Activated CD4-positive, alpha-beta memory T cell treated with anti-CD3 and anti-CD28 coated beads for 36 hours (primary cell): Measurements from ENCODE around the gene HOMER2. TPM values are rescaled to one million over a fixed set of nuclear protein-coding genes. Genes with fewer than 3 reads are reported as not detected.
"Not testable (repeated sequence)": the region's sequence is repeated elsewhere in the genome, so short reads cannot be mapped to it uniquely, and the experiment has no call there.

Experiments
- CTCF ChIA-PET: fragments of 350-600 bp; sonication (Branson Sonifier 250); formaldehyde crosslinking; loops from one replicate; lab custom pipeline; 2021; ENCODE audit warnings: antibody characterized with exemption, inconsistent platforms; lab: Charles Lee
- POLR2A ChIA-PET: fragments of 350-600 bp; sonication (Branson Sonifier 250); formaldehyde crosslinking; loops from one replicate; lab custom pipeline; 2021; ENCODE audit warnings: antibody characterized with exemption; lab: Charles Lee
- DNase-seq: peaks from one replicate; pipeline ENCODE4 v3.0.0-alpha.2; 2020
- H3K27ac Mint-ChIP-seq: one replicate; pipeline ENCODE4 v1.8.0; 2021; ENCODE audit warnings: mixed read lengths
- H3K27me3 Mint-ChIP-seq: one replicate; pipeline ENCODE4 v1.8.0; 2021; ENCODE audit warnings: mixed read lengths
- H3K36me3 Mint-ChIP-seq: one replicate; pipeline ENCODE4 v1.8.0; 2021; ENCODE audit warnings: mixed read lengths
- H3K4me1 Mint-ChIP-seq: one replicate; pipeline ENCODE4 v1.8.0; 2021; ENCODE audit warnings: low read depth, mixed read lengths
- H3K4me3 Mint-ChIP-seq: one replicate; pipeline ENCODE4 v1.8.0; 2021; ENCODE audit warnings: mild to moderate bottlenecking, mixed read lengths
- H3K9me3 Mint-ChIP-seq: one replicate; pipeline ENCODE4 v1.8.0; 2021; ENCODE audit warnings: mixed read lengths
- intact Hi-C: fragments of 100-400 bp; cut with micrococcal nuclease; formaldehyde crosslinking; loops from one replicate; pipeline ENCODE4 v1.15.1; 2023
- total RNA-seq, 2 experiments: library from RNA; stranded (reverse); gene quantifications; one replicate each; pipeline ENCODE4 v1.2.3, GENCODE V29; 2021

Gene HOMER2
- total RNA-seq, 2 experiments from 2014 or later: 6.5 to 7.9 TPM

DNA sequence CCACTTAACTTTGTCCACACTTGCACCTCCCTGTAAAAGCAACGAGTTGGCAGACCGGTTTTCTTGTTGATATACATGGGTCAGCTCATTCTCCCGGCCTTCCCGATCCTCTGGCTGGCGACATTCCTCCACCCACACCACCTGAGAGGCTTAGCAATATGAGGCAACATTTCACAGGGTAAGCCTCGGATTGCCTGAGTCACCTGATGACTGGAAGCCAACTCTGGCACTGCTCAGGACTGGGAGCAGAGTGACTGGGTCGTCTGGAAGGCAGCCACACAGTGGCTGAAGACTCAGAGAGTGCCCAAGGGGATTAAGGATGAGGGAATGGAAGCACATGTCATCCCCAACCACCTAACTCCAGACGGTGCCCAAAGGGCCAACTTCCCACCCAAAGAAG is 9.8 kb downstream of the HOMER2 start:
- Mint-ChIP-seq H3K27ac (no peak overlapping the region), H3K4me1 (no peaks in the 10 kb centered on the region), H3K9me3 (no peaks in the 10 kb centered on the region), H3K27me3 (peaks cover 21% of the 10 kb centered on the region), H3K36me3 (no peaks in the 10 kb centered on the region), H3K4me3 (no peak overlapping the region)
- ChIA-PET POLR2A (no interaction called here), CTCF (no interaction called here)
- intact Hi-C loops: no loop called here
- no peak for DNase-seq

GRCh38 chr15:82939678-82940077 is 12.8 kb downstream of the HOMER2 start:
- H3K27ac Mint-ChIP-seq, H3K9me3 Mint-ChIP-seq, CTCF ChIA-PET, intact Hi-C loops, H3K36me3 Mint-ChIP-seq, DNase-seq, POLR2A ChIA-PET, H3K4me3 Mint-ChIP-seq, H3K27me3 Mint-ChIP-seq, H3K4me1 Mint-ChIP-seq: not testable (repeated sequence)

GRCh38 chr15:82937712-82938058 is 14.8 kb downstream of the HOMER2 start:
- POLR2A ChIA-PET: no interaction called here
- intact Hi-C loops: no loop called here
- peaks cover 8% of the 10 kb centered on the region for H3K4me1 Mint-ChIP-seq
- H3K27me3 Mint-ChIP-seq: peaks cover 8% of the 10 kb centered on the region
- DNase-seq: no peak
- CTCF ChIA-PET: no interaction called here
- H3K9me3 Mint-ChIP-seq: no peaks in the 10 kb centered on the region
- H3K27ac Mint-ChIP-seq: no peak overlapping the region
- H3K36me3 Mint-ChIP-seq: no peaks in the 10 kb centered on the region
- no peak overlapping the region for H3K4me3 Mint-ChIP-seq

DNA sequence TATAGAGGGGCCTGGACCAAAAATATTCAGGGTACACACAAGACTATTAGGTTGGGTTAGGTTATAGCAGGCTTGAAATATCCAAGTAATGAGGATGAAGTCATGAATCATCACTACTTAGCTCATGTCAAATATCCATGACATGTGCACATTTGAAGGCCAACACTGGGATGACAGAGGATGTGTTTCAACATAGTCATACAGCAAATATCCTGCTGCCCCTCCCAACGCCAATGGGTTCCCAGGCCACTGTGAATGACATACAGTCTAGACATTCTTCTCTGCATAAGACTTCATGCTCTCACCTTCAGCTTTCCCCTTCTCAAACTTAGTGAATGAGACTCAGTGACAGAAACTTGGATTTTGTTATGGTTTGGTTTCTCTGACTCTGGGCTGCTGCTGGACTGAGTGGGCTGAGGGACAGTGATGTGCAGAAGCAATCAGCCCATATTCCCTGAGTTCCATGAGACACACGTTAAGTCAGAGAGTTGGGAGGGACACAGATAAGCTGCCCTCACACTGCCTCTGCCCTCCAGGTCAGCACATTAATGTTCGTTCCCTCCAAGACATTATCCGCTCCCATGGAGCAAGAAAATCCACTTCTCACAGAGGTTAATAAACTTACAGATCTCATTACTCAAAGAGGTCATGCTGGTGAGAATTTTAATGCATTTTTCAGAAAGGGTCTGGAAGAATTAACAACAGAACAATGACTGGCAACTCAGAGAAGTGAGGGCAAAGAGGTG is 15.4 kb downstream of the HOMER2 start:
- no peaks in the 10 kb centered on the region for H3K36me3 Mint-ChIP-seq
- H3K4me3 Mint-ChIP-seq: no peak overlapping the region
- intact Hi-C loops: no loop called here
- CTCF ChIA-PET: no interaction called here
- POLR2A ChIA-PET: no interaction called here
- no peak overlapping the region for H3K27ac Mint-ChIP-seq
- no peak for DNase-seq
- H3K27me3 Mint-ChIP-seq: peaks cover 8% of the 10 kb centered on the region
- H3K4me1 Mint-ChIP-seq: peaks cover 8% of the 10 kb centered on the region
- H3K9me3 Mint-ChIP-seq: no peaks in the 10 kb centered on the region

DNA sequence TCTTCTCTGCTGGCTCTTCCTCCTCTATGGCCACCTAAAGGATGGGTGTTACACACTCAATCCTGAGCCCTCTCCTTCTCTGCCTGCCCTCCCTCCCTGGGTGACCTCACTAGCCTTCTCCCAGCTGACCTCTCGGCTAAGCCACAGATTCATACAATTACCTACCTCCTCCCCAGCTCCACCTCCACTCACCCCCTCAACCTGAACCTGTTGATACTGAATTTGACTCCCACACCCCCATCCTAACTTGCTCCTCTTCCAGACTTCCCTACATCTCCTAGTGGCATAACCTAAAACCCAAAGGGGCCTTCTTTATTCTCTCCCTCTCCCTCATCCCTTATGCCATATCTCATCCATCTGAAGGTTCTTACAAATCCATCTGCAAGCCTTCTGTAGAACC is 17.1 kb downstream of the HOMER2 start:
- Mint-ChIP-seq H3K9me3 (no peaks in the 10 kb centered on the region), H3K4me1 (peaks cover 8% of the 10 kb centered on the region), H3K27me3 (peaks cover 6% of the 10 kb centered on the region), H3K27ac (no peak overlapping the region), H3K36me3 (no peaks in the 10 kb centered on the region), H3K4me3 (no peak overlapping the region)
- DNase-seq: no peak
- intact Hi-C loops: no loop called here
- CTCF ChIA-PET: no interaction called here
- POLR2A ChIA-PET: no interaction called here

GRCh38 chr15:82934100-82934880 is 18.2 kb downstream of the HOMER2 start:
- Mint-ChIP-seq H3K4me3 (no peak overlapping the region), H3K27me3 (peaks cover 6% of the 10 kb centered on the region), H3K36me3 (no peaks in the 10 kb centered on the region), H3K27ac (no peak overlapping the region), H3K4me1 (peaks cover 8% of the 10 kb centered on the region), H3K9me3 (no peaks in the 10 kb centered on the region)
- POLR2A ChIA-PET: no interaction called here
- CTCF ChIA-PET: no interaction called here
- intact Hi-C loops: no loop called here
- no peak for DNase-seq

- Mint-ChIP-seq H3K9me3 (no peaks in the 10 kb centered on the region), H3K27me3 (peaks cover 3% of the 10 kb centered on the region), H3K4me1 (peaks cover 8% of the 10 kb centered on the region), H3K4me3 (no peak overlapping the region), H3K36me3 (no peaks in the 10 kb centered on the region), H3K27ac (no peak overlapping the region)
- peak; percentile 30 for DNase-seq
- intact Hi-C loops: no loop called here
- ChIA-PET POLR2A (no interaction called here), CTCF (no interaction called here)
Observed at GRCh38 chr15:82933576-82933975, 18.9 kb downstream of the HOMER2 start.

DNA sequence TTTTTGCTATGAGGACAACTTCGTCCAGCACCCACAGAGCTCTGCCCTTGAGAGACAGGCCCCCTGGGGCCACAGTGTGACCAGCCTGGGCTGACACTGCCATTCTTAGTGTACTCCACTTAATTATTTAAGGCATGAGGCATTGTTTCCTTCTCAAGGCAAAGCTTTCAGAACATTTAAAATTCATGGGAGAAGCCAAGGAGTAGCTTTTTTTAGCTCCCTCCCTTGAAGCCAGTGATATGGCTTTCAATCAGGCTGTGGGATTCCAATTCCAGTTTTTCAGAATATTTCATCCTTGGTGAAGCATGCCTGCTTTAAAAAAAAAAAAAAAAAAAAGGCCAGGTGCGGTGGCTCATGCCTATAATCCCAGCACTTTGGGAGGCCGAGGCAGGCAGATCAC is 21.3 kb downstream of the HOMER2 start:
- Mint-ChIP-seq H3K9me3 (no peaks in the 10 kb centered on the region), H3K36me3 (no peaks in the 10 kb centered on the region), H3K4me1 (peaks cover 8% of the 10 kb centered on the region), H3K4me3 (no peak overlapping the region), H3K27ac (no peak overlapping the region), H3K27me3 (no peaks in the 10 kb centered on the region)
- POLR2A ChIA-PET: no interaction called here
- CTCF ChIA-PET: interaction anchor here (0.6 kb wide), 1 partner anchor 45 kb away, joined by 3 read pairs; no protein-coding TSS in a partner anchor
- intact Hi-C loops: no loop called here
- DNase-seq: no peak

DNA sequence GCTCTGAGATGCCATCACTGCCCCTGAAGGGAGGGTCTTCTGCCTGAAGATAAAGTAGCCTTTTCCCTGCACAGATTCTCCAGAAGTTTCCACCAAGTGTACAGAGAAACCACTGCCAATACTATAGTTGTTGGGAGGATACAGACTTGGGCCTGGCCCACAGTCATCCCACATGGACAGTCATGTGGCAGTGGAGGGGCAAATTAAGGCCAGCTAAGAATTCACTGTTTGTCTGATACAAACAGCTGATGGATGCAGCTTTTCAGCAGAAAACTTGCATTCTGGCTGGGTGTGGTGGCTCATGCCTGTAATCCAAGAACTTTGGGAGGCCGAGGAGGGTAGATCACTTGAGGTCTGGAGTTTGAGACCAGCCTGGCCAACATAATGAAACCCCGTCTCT is 22.1 kb downstream of the HOMER2 start:
- no peaks in the 10 kb centered on the region for H3K9me3 Mint-ChIP-seq
- peaks cover 8% of the 10 kb centered on the region for H3K4me1 Mint-ChIP-seq
- H3K4me3 Mint-ChIP-seq: no peak overlapping the region
- no peaks in the 10 kb centered on the region for H3K36me3 Mint-ChIP-seq
- H3K27me3 Mint-ChIP-seq: no peaks in the 10 kb centered on the region
- POLR2A ChIA-PET: no interaction called here
- no peak overlapping the region for H3K27ac Mint-ChIP-seq
- no peak for DNase-seq
- CTCF ChIA-PET: no interaction called here
- intact Hi-C loops: no loop called here

- ChIA-PET POLR2A (no interaction called here), CTCF (no interaction called here)
- H3K9me3 Mint-ChIP-seq: no peaks in the 10 kb centered on the region
- peaks cover 5% of the 10 kb centered on the region for H3K4me1 Mint-ChIP-seq
- no peaks in the 10 kb centered on the region for H3K27me3 Mint-ChIP-seq
- no peak for DNase-seq
- H3K27ac Mint-ChIP-seq: no peak overlapping the region
- intact Hi-C loops: no loop called here
- no peaks in the 10 kb centered on the region for H3K36me3 Mint-ChIP-seq
- H3K4me3 Mint-ChIP-seq: no peak overlapping the region
Observed at GRCh38 chr15:82928711-82929110, 23.8 kb downstream of the HOMER2 start.

DNA sequence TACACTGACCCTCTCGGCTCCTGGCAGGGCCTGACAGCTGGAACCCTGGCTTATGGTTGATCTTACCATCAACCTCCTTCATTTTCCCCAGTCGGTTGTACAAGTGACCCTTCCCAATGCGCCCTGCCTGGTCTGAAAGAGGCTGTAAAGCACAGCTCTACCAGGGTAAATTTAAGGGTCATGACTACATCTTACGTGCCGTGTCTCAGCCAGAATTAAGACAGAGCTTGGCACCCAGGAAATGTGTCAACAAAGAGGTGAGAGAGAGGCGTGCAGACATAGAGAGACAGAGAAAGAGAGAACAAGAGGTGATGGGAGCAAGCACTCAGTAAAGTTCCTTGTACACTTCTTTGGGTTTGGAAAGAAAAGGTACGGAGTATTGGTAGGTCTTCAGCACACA is 28.8 kb downstream of the HOMER2 start:
- no peaks in the 10 kb centered on the region for H3K9me3 Mint-ChIP-seq
- ChIA-PET POLR2A (no interaction called here), CTCF (no interaction called here)
- H3K4me3 Mint-ChIP-seq: no peak overlapping the region
- no peaks in the 10 kb centered on the region for H3K4me1 Mint-ChIP-seq
- no peaks in the 10 kb centered on the region for H3K27me3 Mint-ChIP-seq
- intact Hi-C loops: no loop called here
- H3K27ac Mint-ChIP-seq: no peak overlapping the region
- H3K36me3 Mint-ChIP-seq: no peaks in the 10 kb centered on the region
- no peak for DNase-seq

DNA sequence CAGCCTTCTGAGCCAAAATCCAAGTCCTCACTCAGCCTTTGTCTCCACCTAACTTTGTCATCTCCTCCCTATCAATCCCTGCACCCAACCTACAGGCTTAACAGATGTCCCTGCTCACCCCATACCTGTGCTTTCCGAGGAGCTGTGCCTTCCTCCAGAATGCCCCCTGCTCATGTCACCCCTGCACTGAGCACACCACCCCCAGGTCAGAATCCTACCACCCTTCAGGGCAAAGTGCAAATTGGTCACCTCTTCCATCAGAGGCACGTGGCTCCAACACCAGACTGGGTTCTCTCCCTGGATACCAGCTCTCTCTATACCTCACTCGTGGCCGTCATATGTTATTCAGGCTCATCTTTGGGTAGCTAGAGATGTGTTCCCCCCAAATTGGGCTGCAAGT is 29.8 kb downstream of the HOMER2 start:
- Mint-ChIP-seq H3K9me3 (no peaks in the 10 kb centered on the region), H3K27me3 (no peaks in the 10 kb centered on the region), H3K4me3 (no peak overlapping the region), H3K27ac (no peak overlapping the region), H3K36me3 (no peaks in the 10 kb centered on the region), H3K4me1 (no peaks in the 10 kb centered on the region)
- POLR2A ChIA-PET: no interaction called here
- CTCF ChIA-PET: no interaction called here
- intact Hi-C loops: no loop called here
- no peak for DNase-seq

DNA sequence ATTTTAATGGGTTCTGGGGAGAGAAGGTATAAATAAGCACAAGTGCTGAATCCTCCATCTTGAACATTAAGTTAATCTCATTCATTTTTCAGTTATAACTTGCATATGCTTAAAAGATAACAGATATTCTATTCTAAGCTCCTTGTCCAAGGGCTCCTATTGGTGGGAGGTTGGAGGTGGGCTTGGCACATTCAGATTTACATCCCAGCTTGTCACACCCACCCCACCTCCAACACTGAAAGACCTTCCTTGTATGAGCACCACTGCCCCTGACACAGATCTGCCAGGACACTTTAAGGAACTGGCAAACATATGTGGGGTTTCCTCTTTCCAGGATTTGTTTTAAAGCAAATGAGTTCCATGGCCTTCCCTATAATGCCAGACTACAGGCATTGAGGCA is 30.6 kb downstream of the HOMER2 start:
- no peaks in the 10 kb centered on the region for H3K36me3 Mint-ChIP-seq
- intact Hi-C loops: no loop called here
- no peak for DNase-seq
- no peak overlapping the region for H3K4me3 Mint-ChIP-seq
- no peaks in the 10 kb centered on the region for H3K9me3 Mint-ChIP-seq
- no peaks in the 10 kb centered on the region for H3K27me3 Mint-ChIP-seq
- H3K4me1 Mint-ChIP-seq: no peaks in the 10 kb centered on the region
- no peak overlapping the region for H3K27ac Mint-ChIP-seq
- ChIA-PET POLR2A (no interaction called here), CTCF (no interaction called here)
